H1 (cell line): ENCODE measurements around the gene NRM. TPM values are rescaled to one million over a fixed set of nuclear protein-coding genes. Genes with fewer than 3 reads are reported as not detected.

Experiments used
- CTCF ChIA-PET: fragments of 300-600 bp; sonication (Branson Sonifier 250); formaldehyde crosslinking; loops from one replicate; lab custom pipeline; 2021; ENCODE audit not compliant: partially characterized antibody; lab: Charles Lee
- POLR2A ChIA-PET: fragments of 300-600 bp; sonication (Branson Sonifier 250); formaldehyde crosslinking; loops from one replicate; lab custom pipeline; 2021; ENCODE audit warnings: inconsistent platforms; ENCODE audit not compliant: partially characterized antibody; lab: Charles Lee
- DNase-seq, 2 experiments: peaks; one replicate each; pipeline versions ENCODE4 v3.0.0 to v3.0.0-alpha.2; 2010 to 2022; ENCODE audit warnings: low spot score in 2 of 2, low read depth in 1 of 2, mixed read lengths in 1 of 2
- FAIRE-seq: peaks from 2 replicates; lab custom pipeline; 2011; peaks lifted over from hg19 to GRCh38; lab: Jason Lieb, UNC
- H2AFZ ChIP-seq: 2 replicates; pipeline ENCODE4 v1.8.1; 2012; ENCODE audit warnings: low read length, inconsistent platforms
- H2AK5ac ChIP-seq: 2 replicates; pipeline ENCODE4 v1.6.1; 2013; ENCODE audit warnings: low read depth, low read length
- H2BK120ac ChIP-seq: replicated peaks from 2 replicates; pipeline ENCODE3; 2013; ENCODE audit warnings: low read depth, low read length, inconsistent platforms
- H2BK12ac ChIP-seq: 2 replicates; pipeline ENCODE4 v1.6.1; 2013; ENCODE audit warnings: low read depth, low read length
- H2BK15ac ChIP-seq: 2 replicates; pipeline ENCODE4 v1.6.1; 2013; ENCODE audit warnings: low read length
- H2BK20ac ChIP-seq: 2 replicates; pipeline ENCODE4 v1.6.1; 2013; ENCODE audit warnings: low read length
- H2BK5ac ChIP-seq: 2 replicates; pipeline ENCODE4 v1.6.1; 2013; ENCODE audit warnings: low read depth, low read length
- H3K14ac ChIP-seq: 2 replicates; pipeline ENCODE4 v1.6.1; 2013; ENCODE audit warnings: inconsistent platforms; ENCODE audit not compliant: insufficient read length
- H3K18ac ChIP-seq: 2 replicates; pipeline ENCODE4 v1.6.1; 2013; ENCODE audit warnings: low read length; ENCODE audit errors: extremely low read depth
- H3K23ac ChIP-seq: 2 replicates; pipeline ENCODE4 v1.6.1; 2013; ENCODE audit warnings: inconsistent platforms; ENCODE audit not compliant: insufficient read length
- H3K23me2 ChIP-seq: 2 replicates; pipeline ENCODE4 v1.6.1; 2013; ENCODE audit warnings: low read depth, low read length
- H3K27ac ChIP-seq: 2 replicates; pipeline ENCODE4 v1.6.1; 2011; ENCODE audit warnings: low read depth, low read length, inconsistent platforms
- H3K27me3 ChIP-seq, 4 experiments: replicated peaks in 1 of 4; 1 replicate in 1 of 4; 2 replicates in 3 of 4; pipeline versions ENCODE4 v1.6.1 to v1.8.1; 2011 to 2013; ENCODE audit warnings: low read length in 3 of 4, mild to moderate bottlenecking in 3 of 4, inconsistent platforms in 2 of 4, mixed read lengths in 2 of 4, moderate library complexity in 1 of 4; ENCODE audit not compliant: control insufficient read depth in 3 of 4, insufficient read depth in 3 of 4; ENCODE audit errors: extremely low read depth in 1 of 4
- H3K36me3 ChIP-seq, 4 experiments: 2 replicates each; pipeline versions ENCODE4 v1.6.1 to v1.8.1; 2011 to 2013; ENCODE audit warnings: mild to moderate bottlenecking in 4 of 4, low read length in 3 of 4, moderate library complexity in 2 of 4, control low read depth in 1 of 4, inconsistent platforms in 1 of 4; ENCODE audit not compliant: insufficient read depth in 4 of 4, control insufficient read depth in 2 of 4
- H3K4ac ChIP-seq: replicated peaks from 2 replicates; pipeline ENCODE3; 2013; ENCODE audit warnings: low read length, low read depth, mixed read lengths, inconsistent platforms; ENCODE audit not compliant: insufficient read length
- H3K4me1 ChIP-seq, 4 experiments: replicated peaks in 1 of 4; 1 replicate in 1 of 4; 2 replicates in 3 of 4; pipeline versions ENCODE4 v1.6.1 to v1.8.1; 2011 to 2013; ENCODE audit warnings: low read length in 3 of 4, inconsistent platforms in 2 of 4, mixed read lengths in 1 of 4; ENCODE audit not compliant: insufficient read depth in 4 of 4, control insufficient read depth in 3 of 4
- H3K4me2 ChIP-seq, 2 experiments: 2 replicates each; pipeline versions ENCODE4 v1.6.1 to v1.8.1; 2011 to 2013; ENCODE audit warnings: low read depth in 2 of 2, low read length in 2 of 2, control low read depth in 1 of 2, inconsistent platforms in 1 of 2, mild to moderate bottlenecking in 1 of 2; ENCODE audit not compliant: insufficient read depth in 1 of 2
- H3K4me3 ChIP-seq, 4 experiments: fragments of 200-600, 300-600 bp in 1 of 4; sonication (generic), shearing (Covaris generic), sonication (Bioruptor Twin) in 1 of 4; 2 replicates each; pipeline versions ENCODE4 v1.5.1 to v1.8.1; 2011 to 2016; ENCODE audit warnings: low read length in 4 of 4, low read depth in 3 of 4, control low read depth in 2 of 4, inconsistent platforms in 2 of 4, mild to moderate bottlenecking in 2 of 4, mixed read lengths in 1 of 4, moderate library complexity in 1 of 4; ENCODE audit not compliant: insufficient read depth in 2 of 4; ENCODE audit errors: extremely low read depth in 1 of 4
- H3K56ac ChIP-seq: replicated peaks from 2 replicates; pipeline ENCODE3; 2013; ENCODE audit warnings: low read depth, mild to moderate bottlenecking, mixed read lengths, low read length, inconsistent platforms; ENCODE audit not compliant: insufficient read length
- H3K79me1 ChIP-seq: 2 replicates; pipeline ENCODE4 v1.6.1; 2013; ENCODE audit warnings: low read depth, low read length, control low read depth
- H3K79me2 ChIP-seq, 2 experiments: 2 replicates each; pipeline versions ENCODE4 v1.6.1 to v1.8.1; 2012 to 2013; ENCODE audit warnings: low read length in 2 of 2, mild to moderate bottlenecking in 2 of 2, inconsistent platforms in 1 of 2; ENCODE audit not compliant: insufficient read depth in 2 of 2, control insufficient read depth in 1 of 2
- H3K9ac ChIP-seq, 4 experiments: replicated peaks in 1 of 4; 1 replicate in 1 of 4; 2 replicates in 3 of 4; pipeline versions ENCODE4 v1.6.1 to v1.8.1; 2011 to 2013; ENCODE audit warnings: low read depth in 3 of 4, low read length in 3 of 4, control low read depth in 2 of 4, mild to moderate bottlenecking in 2 of 4, moderate library complexity in 2 of 4, inconsistent platforms in 1 of 4; ENCODE audit errors: extremely low read depth in 1 of 4
- H3K9me3 ChIP-seq, 2 experiments: 2 replicates each; pipeline versions ENCODE4 v1.6.1 to v1.8.1; 2012 to 2013; ENCODE audit warnings: mild to moderate bottlenecking in 2 of 2, moderate library complexity in 2 of 2, control low read depth in 1 of 2, inconsistent platforms in 1 of 2, low read depth in 1 of 2, low read length in 1 of 2, mixed read lengths in 1 of 2; ENCODE audit not compliant: insufficient read depth in 2 of 2
- H4K20me1 ChIP-seq, 2 experiments: replicated peaks in 1 of 2; 2 replicates each; pipeline versions ENCODE3 to v1.8.1; 2011 to 2013; ENCODE audit warnings: inconsistent platforms in 2 of 2, low read length in 2 of 2, mild to moderate bottlenecking in 1 of 2; ENCODE audit not compliant: insufficient read depth in 2 of 2, control insufficient read depth in 1 of 2
- H4K5ac ChIP-seq: 2 replicates; pipeline ENCODE4 v1.6.1; 2013; ENCODE audit warnings: low read length, low read depth, mixed read lengths, inconsistent platforms; ENCODE audit not compliant: insufficient read length
- H4K8ac ChIP-seq: 2 replicates; pipeline ENCODE4 v1.8.0; 2013; ENCODE audit warnings: mild to moderate bottlenecking, moderate library complexity, low read length, inconsistent platforms; ENCODE audit not compliant: insufficient read depth; ENCODE audit errors: extremely low read depth
- H4K91ac ChIP-seq: replicated peaks from 2 replicates; pipeline ENCODE3; 2013; ENCODE audit warnings: low read length, mixed read lengths, inconsistent platforms; ENCODE audit not compliant: insufficient read length
- JUN ChIP-seq: IDR thresholded peaks from 2 replicates; pipeline ENCODE4 v1.6.1; 2011; ENCODE audit warnings: low read depth, mild to moderate bottlenecking, improper control_type of control experiment, low read length
- KDM4A ChIP-seq: IDR thresholded peaks from one replicate; pipeline ENCODE4 v1.7.1; 2012; ENCODE audit warnings: low read depth, mild to moderate bottlenecking, moderate library complexity, low read length, inconsistent platforms; ENCODE audit not compliant: severe bottlenecking
- NRF1 ChIP-seq: IDR thresholded peaks from 2 replicates; pipeline ENCODE4 v1.6.1; 2011; ENCODE audit warnings: mild to moderate bottlenecking, low read depth, low read length, improper control_type of control experiment
- POLR2A ChIP-seq, 2 experiments: IDR thresholded peaks; 1 replicate in 1 of 2; 2 replicates in 1 of 2; pipeline ENCODE4 v1.6.1; 2011; ENCODE audit warnings: low read depth in 2 of 2, low read length in 2 of 2, mild to moderate bottlenecking in 2 of 2; ENCODE audit errors: control extremely low read depth in 1 of 2
- whole genome bisulfite sequencing, 2 experiments: shearing (Covaris generic) in 1 of 2; methylation state at CpG; one replicate each; pipeline versions ENCODE4 v1.1.6 to v1.1.7; 2013 to 2015; ENCODE audit warnings: low lambda C conversion rate in 2 of 2, mixed read lengths in 2 of 2, inconsistent platforms in 1 of 2, low coverage in 1 of 2, missing lambda C conversion rate in 1 of 2; ENCODE audit not compliant: insufficient replicate concordance in 2 of 2, insufficient coverage in 1 of 2, insufficient read length in 1 of 2; ENCODE audit errors: extremely low coverage in 1 of 2, missing lambda C conversion rate in 1 of 2; 5-methylcytosine and 5-hydroxymethylcytosine counted together
- polyA plus RNA-seq, 7 experiments: library from polyadenylated mRNA; depleted of rRNA in 3 of 7; stranded (reverse) in 5 of 7; unstranded in 2 of 7; fragments of >200 nt in 5 of 7; fragments of 200-250 nt in 2 of 7; gene quantifications; 1 replicate in 5 of 7; 2 replicates in 1 of 7; 4 replicates in 1 of 7; pipeline versions ENCODE4 v1.2.1 to v1.2.3, GENCODE V29; 2011 to 2013; ENCODE audit warnings: missing spikeins in 2 of 7, mixed read lengths in 2 of 7
- total RNA-seq: library from RNA; stranded (reverse); fragmentation: NEBNext Ultra II Directional; extraction: Animal tissue kit (Norgen Biotek cat#: 25700); gene quantifications from 2 replicates; pipeline ENCODE4 v1.2.1, GENCODE V29; 2021
- TF ChIP-seq, protein P1 (sequence below): IDR thresholded peaks from 2 replicates; pipeline ENCODE4 v1.6.1; 2011; ENCODE audit warnings: low read depth, mild to moderate bottlenecking, low read length; ENCODE audit not compliant: insufficient read depth

NRM gene
- total and polyA plus RNA-seq, 2 of the 8 experiments (the other 6 are each of a cell fraction or from before 2014, with no cell fraction given): 27.3 to 50.4 TPM

DNA sequence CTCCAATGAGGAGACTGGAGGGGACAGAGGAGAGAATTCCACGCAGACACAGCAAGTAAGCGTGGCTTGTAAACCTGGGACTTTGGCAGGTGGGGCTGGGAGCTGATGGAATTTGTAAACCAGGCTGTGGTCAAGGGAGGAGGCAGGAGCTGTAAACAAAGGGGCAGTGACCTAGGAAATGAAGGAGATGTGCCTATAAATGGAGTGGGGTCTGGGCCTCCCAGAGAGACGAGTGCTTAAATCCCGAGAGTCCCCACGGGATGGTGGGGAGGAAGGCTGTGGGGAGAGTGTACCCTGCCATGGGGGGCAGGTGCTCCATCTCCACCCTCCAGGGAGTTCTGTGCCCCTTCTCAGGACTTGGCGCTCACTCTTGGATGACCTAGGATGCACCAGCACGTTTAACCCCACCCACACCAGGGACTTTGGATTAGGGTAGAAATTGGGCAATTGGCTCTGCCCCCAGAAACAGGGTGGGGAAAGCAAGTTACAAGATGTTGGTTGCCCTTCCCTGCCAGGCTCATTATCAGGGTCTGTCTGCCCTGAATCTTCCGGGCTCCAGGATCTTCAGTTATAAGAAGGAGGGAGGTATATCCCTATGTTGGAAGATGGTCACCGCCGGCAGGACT is 14.0 kb downstream of the NRM start:
- WGBS, 2 experiments: 93% methylated on average over 10 of the region's 10 CpGs; no CpG with 5 or more reads in 1 of the 2 experiments
- POLR2A ChIA-PET: interaction anchor here (1.7 to 18.7 kb wide), 2 partner anchors 11 to 48 kb away, joined by 4 to 388 read pairs; partner anchors contain the start of genes MDC1 and TUBB
- no peak overlapping the region for H2AK5ac ChIP-seq
- no peak overlapping the region for H2BK20ac ChIP-seq
- peaks cover 0 to 8% of the 10 kb centered on the region in 2 experiments for H4K20me1 ChIP-seq
- no peaks in the 10 kb centered on the region; a peak in 2 of 8 replicates for H3K36me3 ChIP-seq
- peaks cover 0 to 7% of the 10 kb centered on the region in 2 experiments; a peak in 2 of 4 replicates for H3K79me2 ChIP-seq
- TF ChIP-seq, protein P1, sequence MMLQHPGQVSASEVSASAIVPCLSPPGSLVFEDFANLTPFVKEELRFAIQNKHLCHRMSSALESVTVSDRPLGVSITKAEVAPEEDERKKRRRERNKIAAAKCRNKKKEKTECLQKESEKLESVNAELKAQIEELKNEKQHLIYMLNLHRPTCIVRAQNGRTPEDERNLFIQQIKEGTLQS: no peak
- TF ChIP-seq JUN: no peak
- TF ChIP-seq KDM4A: no peak
- no peak for TF ChIP-seq POLR2A (IDR thresholded peaks at IDR 0.05; ENCODE audit: control extremely low read depth in 1 of 2, low read depth in 2 of 2, low read length in 2 of 2)
- TF ChIP-seq NRF1: no peak
- no peak overlapping the region for H4K8ac ChIP-seq
- no peaks in the 10 kb centered on the region for H3K27me3 ChIP-seq
- H2BK15ac ChIP-seq: no peak overlapping the region
- peaks cover 6% of the 10 kb centered on the region for H3K23me2 ChIP-seq
- no peak overlapping the region for H3K56ac ChIP-seq
- H3K23ac ChIP-seq: no peak overlapping the region
- no peaks in the 10 kb centered on the region for H3K9me3 ChIP-seq
- no peak overlapping the region for H3K9ac ChIP-seq
- no peak for FAIRE-seq
- H3K4ac ChIP-seq: no peak overlapping the region
- H3K4me2 ChIP-seq: no peak overlapping the region
- no peak overlapping the region for H4K5ac ChIP-seq
- DNase-seq: no peak
- H2BK5ac ChIP-seq: no peak overlapping the region
- no peak overlapping the region for H4K91ac ChIP-seq
- no peaks in the 10 kb centered on the region; a peak in 1 of 7 replicates for H3K4me1 ChIP-seq
- H2BK12ac ChIP-seq: no peak overlapping the region
- CTCF ChIA-PET: interaction anchor here (1.2 to 11.0 kb wide), 3 partner anchors 46 to 144 kb away, joined by 3 to 147 read pairs (median 5); no protein-coding TSS in a partner anchor
- H2AFZ ChIP-seq: no peak overlapping the region
- H2BK120ac ChIP-seq: no peak overlapping the region
- H3K79me1 ChIP-seq: no peaks in the 10 kb centered on the region; the same call in 1 of the 2 replicates
- H3K4me3 ChIP-seq: no peak overlapping the region
- no peak overlapping the region for H3K18ac ChIP-seq
- no peak overlapping the region for H3K27ac ChIP-seq
- H3K14ac ChIP-seq: no peak overlapping the region
